ENCODE results near the gene SETD4.

DNA sequence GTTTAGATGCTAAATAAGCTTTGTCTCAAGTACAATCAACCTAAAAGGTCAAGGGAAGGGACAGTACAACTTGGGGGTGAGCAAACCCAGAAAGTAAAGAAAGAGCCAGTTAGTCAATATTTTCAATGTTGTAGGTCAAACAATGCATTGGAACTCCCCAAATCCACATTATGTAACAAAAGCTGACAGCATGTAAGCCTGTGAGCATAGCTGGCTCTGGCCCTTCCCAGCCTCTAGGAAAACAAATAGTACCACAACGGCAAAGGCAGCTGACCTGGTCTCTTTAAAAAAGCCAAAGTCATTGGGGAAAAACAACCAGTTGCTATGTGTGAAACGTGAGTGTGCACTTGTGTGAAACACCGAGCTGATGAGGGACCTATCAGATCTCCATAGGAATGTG is 12.9 kb upstream of the SETD4 start:
- TF ChIP-seq, protein P1, sequence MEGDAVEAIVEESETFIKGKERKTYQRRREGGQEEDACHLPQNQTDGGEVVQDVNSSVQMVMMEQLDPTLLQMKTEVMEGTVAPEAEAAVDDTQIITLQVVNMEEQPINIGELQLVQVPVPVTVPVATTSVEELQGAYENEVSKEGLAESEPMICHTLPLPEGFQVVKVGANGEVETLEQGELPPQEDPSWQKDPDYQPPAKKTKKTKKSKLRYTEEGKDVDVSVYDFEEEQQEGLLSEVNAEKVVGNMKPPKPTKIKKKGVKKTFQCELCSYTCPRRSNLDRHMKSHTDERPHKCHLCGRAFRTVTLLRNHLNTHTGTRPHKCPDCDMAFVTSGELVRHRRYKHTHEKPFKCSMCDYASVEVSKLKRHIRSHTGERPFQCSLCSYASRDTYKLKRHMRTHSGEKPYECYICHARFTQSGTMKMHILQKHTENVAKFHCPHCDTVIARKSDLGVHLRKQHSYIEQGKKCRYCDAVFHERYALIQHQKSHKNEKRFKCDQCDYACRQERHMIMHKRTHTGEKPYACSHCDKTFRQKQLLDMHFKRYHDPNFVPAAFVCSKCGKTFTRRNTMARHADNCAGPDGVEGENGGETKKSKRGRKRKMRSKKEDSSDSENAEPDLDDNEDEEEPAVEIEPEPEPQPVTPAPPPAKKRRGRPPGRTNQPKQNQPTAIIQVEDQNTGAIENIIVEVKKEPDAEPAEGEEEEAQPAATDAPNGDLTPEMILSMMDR (IDR thresholded peaks at IDR 0.05; ENCODE audit: low read depth, low read length), result no peak
- no peak for TF ChIP-seq EZH2phosphoT487 (IDR thresholded peaks at IDR 0.05; ENCODE audit: low read depth)
